Upper lobe of left lung (tissue), 4 donors: ENCODE measurements around the gene CAB39.

Source experiments
- CTCF ChIP-seq, 6 experiments: fragments of 450-650 bp in 4 of 6; fragments of 200-600 bp in 2 of 6; sonication (generic) in 2 of 6; IDR thresholded peaks; one replicate each; pipeline ENCODE4 v1.5.1; 2016 to 2019; ENCODE audit warnings: antibody characterized with exemption in 6 of 6
- POLR2A ChIP-seq, 4 donors: fragments of 450-650 bp; IDR thresholded peaks; one replicate each; pipeline ENCODE4 v1.5.1; 2016 to 2017; ENCODE audit warnings: antibody characterized with exemption in 4 of 4, mild to moderate bottlenecking in 2 of 4

GRCh38 chr2:230761704-230762103 is 49.1 kb downstream of the CAB39 start:
- TF ChIP-seq CTCF (IDR thresholded peaks at IDR 0.05) (no peak), POLR2A (IDR thresholded peaks at IDR 0.05) (no peak)
